GM19468 (cell line): ENCODE results near the gene TICAM2.

Experiments
- ATAC-seq: cut with Tn5 transposase; IDR thresholded peaks from one replicate; pipeline ENCODE4 v1.9.1; 2021; ENCODE audit warnings: mild to moderate bottlenecking, moderate library complexity, moderate number of reproducible peaks; ENCODE audit not compliant: unreplicated experiment; ENCODE audit errors: extremely low read depth

The TICAM2 gene

DNA sequence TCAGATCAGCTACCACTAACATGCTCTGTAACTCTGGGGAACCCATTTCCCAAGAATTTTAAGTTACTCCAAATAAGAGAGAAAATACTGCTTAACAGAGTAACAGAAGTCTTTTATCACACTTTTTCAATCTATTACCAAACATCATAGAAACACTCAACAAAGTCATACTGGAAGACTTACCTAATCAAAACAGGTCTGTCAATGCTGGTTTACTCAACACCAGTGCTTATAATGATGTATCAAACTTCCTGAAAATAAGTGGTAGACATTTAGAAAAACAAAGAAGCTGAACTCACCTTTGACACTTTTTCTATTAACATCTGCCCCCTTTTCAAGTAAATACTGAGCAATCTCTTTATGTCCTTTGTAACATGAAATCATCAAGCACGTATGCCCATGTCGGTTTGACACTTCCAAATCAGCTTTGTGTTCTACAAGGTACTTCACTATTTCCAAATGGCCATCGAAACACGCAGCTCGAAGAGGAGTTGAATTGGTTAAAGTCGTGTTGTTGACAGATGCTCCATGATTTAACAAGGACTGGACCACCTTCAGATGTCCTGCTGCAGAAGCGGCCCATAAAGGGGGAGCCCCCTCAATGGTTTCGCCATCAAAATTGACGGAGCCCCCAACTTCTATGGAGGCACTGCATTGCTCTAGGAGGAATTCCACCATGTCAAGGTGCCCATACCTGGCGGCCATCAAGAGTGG is 59.5 kb downstream of the TICAM2 start:
- ATAC-seq: no peak

DNA sequence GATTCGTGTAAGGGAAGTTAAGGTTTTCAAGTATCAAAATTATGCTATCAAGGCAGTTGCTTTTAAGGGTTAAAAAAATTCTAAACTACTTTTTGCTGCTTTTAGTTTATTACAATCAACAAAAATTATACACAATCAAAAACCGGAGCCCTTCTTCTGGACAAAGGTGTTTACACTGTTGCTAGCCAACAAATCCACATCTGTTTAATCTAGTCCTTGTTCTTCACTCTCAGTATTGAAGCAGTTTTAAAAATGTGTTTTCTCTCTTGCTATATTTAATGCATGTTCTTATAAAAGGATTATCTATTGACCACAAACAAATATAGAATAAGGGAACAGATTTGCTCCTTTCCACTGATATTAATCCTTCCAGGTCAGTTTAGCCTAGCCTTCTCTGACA is 60.2 kb downstream of the TICAM2 start:
- ATAC-seq: no peak

DNA sequence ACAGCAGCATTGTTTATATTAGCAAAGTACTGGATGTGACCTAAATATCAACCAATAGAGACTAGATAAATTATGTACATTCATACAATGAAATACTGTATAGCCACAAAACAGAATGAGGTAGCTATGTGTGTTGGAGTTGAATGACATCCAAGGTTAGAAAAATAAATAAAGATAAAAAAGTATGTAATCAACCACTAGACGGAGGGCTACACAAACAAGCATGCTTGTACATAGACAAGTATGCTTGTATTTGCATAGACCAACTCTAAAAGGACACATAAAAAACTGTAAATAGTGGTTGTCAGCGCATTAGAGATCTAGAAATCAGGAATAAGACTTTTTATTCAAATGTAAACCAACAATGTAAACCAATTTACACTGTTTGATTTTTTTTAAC is 60.7 kb downstream of the TICAM2 start:
- no peak for ATAC-seq

DNA sequence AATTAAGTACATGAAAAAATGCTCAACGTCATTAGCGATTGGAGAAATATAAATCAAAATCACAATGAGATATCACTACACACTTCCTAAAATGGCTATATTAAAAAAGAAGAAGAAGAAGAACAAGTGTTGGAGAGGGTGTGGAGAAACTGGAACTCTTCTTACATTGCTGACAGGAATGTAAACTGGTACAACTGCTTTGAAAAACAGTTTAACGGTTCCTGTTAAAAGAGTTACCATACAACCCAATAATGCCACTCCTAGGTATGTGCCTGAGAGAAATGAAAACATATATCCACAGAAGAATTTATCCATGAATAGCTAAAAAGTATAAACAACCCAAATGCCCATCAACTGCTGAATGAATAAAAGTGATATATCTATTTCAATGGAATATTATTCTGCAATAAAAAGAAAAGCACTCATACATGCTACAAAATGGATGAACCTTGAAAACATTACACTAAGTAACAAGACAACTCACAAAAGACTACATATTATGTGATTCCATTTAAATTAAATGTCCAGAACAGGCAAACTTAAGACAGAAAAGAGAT is 66.7 kb downstream of the TICAM2 start:
- no peak for ATAC-seq

GRCh38 chr5:115532517-115532916 is 69.8 kb downstream of the TICAM2 start:
- no peak for ATAC-seq

GRCh38 chr5:115531787-115532367 is 70.4 kb downstream of the TICAM2 start:
- no peak for ATAC-seq

DNA sequence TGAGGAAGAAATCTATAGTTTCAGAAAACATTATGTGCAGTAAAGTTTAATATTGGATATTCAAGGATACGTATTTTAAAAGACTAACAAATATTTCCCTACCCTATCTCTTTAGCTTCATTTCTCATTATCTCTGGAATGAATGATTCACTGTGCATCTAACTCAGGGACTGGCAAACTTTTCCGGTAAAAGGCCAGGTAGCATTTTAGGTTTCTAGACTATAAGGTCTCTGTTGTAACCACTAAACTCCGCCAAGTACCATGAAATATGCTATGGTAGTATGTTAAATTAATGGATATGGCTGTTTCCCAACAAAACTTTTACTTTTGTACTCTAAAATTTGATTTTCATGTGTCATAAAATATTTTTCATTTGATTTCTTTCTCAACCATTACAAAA is 70.9 kb downstream of the TICAM2 start:
- ATAC-seq: no peak

- no peak for ATAC-seq
Measured at GRCh38 chr5:115530426-115530825, 71.9 kb downstream of the TICAM2 start.
